HG03457 (cell line): ENCODE results near the gene C4orf50.

Source experiments
- ATAC-seq: cut with Tn5 transposase; IDR thresholded peaks from one replicate; pipeline ENCODE4 v1.9.1; 2021; ENCODE audit warnings: moderate number of reproducible peaks; ENCODE audit not compliant: unreplicated experiment

Gene C4orf50

GRCh38 chr4:5894266-5894665 is 124.0 kb downstream of the C4orf50 start:
- no peak for ATAC-seq

- ATAC-seq: no peak
Measured at GRCh38 chr4:5893591-5893990, 124.6 kb downstream of the C4orf50 start.

- no peak for ATAC-seq
Measured at GRCh38 chr4:5893004-5893580, 125.1 kb downstream of the C4orf50 start, which contains the start of gene CRMP1. Gene CRMP1 (minus strand): TSS chr4:5893086. CDS start chr4:5892969, 117 bp downstream.

- no peak for ATAC-seq
Measured at GRCh38 chr4:5892323-5893003, 125.8 kb downstream of the C4orf50 start.

GRCh38 chr4:5891563-5892322 is 126.5 kb downstream of the C4orf50 start:
- ATAC-seq: no peak

- ATAC-seq: no peak
Measured at GRCh38 chr4:5890063-5890727, 128.0 kb downstream of the C4orf50 start.

GRCh38 chr4:5889002-5889696 is 129.1 kb downstream of the C4orf50 start:
- no peak for ATAC-seq

GRCh38 chr4:5888222-5889001 is 129.8 kb downstream of the C4orf50 start:
- no peak for ATAC-seq

- no peak for ATAC-seq
Measured at GRCh38 chr4:5887361-5888221, 130.6 kb downstream of the C4orf50 start.

GRCh38 chr4:5887011-5887360 is 131.2 kb downstream of the C4orf50 start:
- ATAC-seq: no peak

GRCh38 chr4:5885733-5886132 is 132.5 kb downstream of the C4orf50 start:
- ATAC-seq: no peak

- ATAC-seq: no peak
Measured at GRCh38 chr4:5884796-5885195, 133.4 kb downstream of the C4orf50 start.

- ATAC-seq: no peak
Measured at GRCh38 chr4:5883916-5884315, 134.3 kb downstream of the C4orf50 start.

- ATAC-seq: no peak
Measured at GRCh38 chr4:5882947-5883346, 135.3 kb downstream of the C4orf50 start.

GRCh38 chr4:5881340-5881739 is 136.9 kb downstream of the C4orf50 start:
- no peak for ATAC-seq

- no peak for ATAC-seq
Measured at GRCh38 chr4:5878359-5878758, 139.9 kb downstream of the C4orf50 start.

GRCh38 chr4:5877392-5877791 is 140.8 kb downstream of the C4orf50 start:
- ATAC-seq: no peak

GRCh38 chr4:5874811-5875449 is 143.3 kb downstream of the C4orf50 start:
- ATAC-seq: no peak

GRCh38 chr4:5870701-5871100 is 147.5 kb downstream of the C4orf50 start:
- no peak for ATAC-seq
